ENCODE results near the gene FBXL20.
"Not testable (repeated sequence)": the region's sequence is repeated elsewhere in the genome, so short reads cannot be mapped to it uniquely, and the experiment has no call there.

Gene FBXL20

GRCh38 chr17:39401412-39402243, at the start of gene FBXL20:
TSS of gene FBXL20 (minus strand) at chr17:39401626. CDS start at chr17:39401402, 224 bp downstream.
- DNase-seq: peak; percentile 95

DNA sequence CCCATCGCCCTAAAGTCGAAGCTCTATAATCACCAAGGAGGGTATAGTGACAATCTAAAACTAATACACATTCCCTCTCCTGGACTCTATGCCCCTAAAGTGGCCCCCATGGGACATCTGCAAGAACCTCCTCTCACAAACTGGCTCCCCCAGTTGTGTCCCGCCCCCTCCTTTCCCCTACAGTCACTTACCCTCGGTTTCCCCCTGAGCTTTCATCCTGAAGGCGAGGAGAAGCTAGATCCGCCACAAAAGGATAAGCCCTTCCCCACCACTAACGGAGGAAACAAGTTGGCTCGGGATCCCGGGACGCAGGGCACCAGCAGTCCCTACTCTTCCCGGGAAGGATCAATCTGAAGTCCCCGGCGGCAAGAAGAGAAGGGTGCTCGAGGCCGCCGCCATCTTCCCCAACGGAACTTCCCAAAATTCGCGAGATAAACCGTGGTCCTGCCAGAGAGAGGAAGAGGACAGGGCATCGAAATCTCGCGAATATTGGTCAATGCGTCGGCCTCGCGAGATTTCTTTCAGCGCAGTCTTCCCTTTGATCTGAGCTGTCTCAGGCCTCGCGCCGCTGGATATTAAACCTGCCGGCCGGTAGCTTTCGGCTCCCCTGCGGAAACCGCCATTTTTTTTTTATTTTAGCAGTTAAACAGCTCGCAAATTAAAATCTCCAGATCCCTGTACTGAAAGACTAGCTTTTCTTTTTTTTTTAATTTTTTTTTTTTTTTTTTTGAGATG, 49.6 kb upstream of the FBXL20 start, which contains the start of gene MED1:
MED1 (minus strand) TSS at position 417 of the 735 bp plus-strand sequence; CDS start at position 216, 201 bp downstream.
- DNase-seq: peak; percentile 97

- DNase-seq: no peak
Measured at GRCh38 chr17:39450051-39450450, 48.6 kb upstream of the FBXL20 start.

GRCh38 chr17:39447561-39447960, 46.1 kb upstream of the FBXL20 start:
- DNase-seq: no peak

- no peak for DNase-seq
Measured at GRCh38 chr17:39443326-39443725, 41.9 kb upstream of the FBXL20 start.

DNA sequence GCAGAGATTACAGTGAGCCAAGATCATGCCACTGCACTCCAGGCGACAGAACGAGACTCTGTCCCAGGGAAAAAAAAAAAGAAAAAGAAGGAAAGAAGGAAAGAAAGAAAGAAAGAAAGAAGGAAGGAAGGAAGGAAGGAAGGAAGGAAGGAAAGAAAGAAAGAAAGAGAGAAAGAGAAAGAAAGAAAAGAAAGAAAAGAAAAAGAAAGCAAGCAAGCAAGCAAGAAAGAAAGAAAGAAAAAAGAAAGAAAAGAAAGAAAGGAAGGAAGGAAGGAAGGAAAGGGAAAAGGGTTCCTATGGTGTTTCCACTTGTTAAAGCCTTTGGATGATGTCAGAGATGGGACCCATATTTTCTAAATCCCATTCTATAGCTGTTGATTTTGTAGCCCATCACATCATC, 38.4 kb upstream of the FBXL20 start:
- not testable (repeated sequence) for DNase-seq

DNA sequence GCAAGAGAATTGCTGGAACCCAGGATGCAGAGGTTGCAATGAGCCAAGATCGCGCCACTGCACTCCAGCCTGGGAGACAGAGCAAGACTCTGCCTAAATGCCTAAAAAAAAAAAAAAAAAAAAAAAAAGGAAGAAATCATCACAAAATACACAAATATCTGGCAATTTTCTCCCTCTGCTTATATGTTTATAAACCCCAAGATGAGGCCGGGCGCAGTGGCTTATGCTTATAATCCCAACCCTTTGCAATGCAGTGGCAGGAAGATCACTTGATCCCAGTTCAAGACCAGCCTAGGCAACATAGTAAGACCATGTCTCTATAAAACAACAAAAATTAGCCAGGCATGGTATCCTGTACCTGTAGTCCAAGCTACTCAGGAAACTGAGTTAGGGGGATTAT, 28.2 kb upstream of the FBXL20 start:
- DNase-seq: no peak

GRCh38 chr17:39416141-39416540, 14.7 kb upstream of the FBXL20 start:
- DNase-seq: no peak

DNA sequence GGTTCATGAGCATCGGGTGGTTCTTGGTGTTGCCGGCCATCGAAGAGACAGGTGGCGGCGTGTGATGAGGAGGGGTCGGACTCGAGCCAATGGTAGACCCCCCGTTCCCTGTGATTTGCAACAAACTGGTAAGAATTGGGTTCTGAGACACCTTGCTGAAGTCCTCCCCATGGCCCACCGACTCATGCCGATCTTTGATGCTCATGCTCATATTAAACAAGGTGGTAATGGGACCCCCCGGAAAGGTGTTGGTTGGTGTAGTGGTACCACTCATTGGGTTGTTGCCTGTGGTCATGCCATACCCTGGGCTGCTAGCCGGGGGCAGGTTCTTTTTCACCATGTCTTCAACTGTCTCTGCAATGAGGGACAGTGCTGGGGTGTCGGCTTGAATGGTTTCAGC, 8.9 kb upstream of the FBXL20 start:
- DNase-seq: no peak

GRCh38 chr17:39408360-39408759, 6.9 kb upstream of the FBXL20 start:
- no peak for DNase-seq

GRCh38 chr17:39406951-39407350, 5.5 kb upstream of the FBXL20 start:
- no peak for DNase-seq

- no peak for DNase-seq
Measured at GRCh38 chr17:39405436-39405835, 4.0 kb upstream of the FBXL20 start.

- no peak for DNase-seq
Measured at GRCh38 chr17:39404542-39405378, 3.3 kb upstream of the FBXL20 start.

GRCh38 chr17:39402890-39403605, 1.6 kb upstream of the FBXL20 start:
- no peak for DNase-seq

- DNase-seq: peak; percentile 88
Measured at GRCh38 chr17:39402244-39402889, 941 bp upstream of the FBXL20 start.

DNA sequence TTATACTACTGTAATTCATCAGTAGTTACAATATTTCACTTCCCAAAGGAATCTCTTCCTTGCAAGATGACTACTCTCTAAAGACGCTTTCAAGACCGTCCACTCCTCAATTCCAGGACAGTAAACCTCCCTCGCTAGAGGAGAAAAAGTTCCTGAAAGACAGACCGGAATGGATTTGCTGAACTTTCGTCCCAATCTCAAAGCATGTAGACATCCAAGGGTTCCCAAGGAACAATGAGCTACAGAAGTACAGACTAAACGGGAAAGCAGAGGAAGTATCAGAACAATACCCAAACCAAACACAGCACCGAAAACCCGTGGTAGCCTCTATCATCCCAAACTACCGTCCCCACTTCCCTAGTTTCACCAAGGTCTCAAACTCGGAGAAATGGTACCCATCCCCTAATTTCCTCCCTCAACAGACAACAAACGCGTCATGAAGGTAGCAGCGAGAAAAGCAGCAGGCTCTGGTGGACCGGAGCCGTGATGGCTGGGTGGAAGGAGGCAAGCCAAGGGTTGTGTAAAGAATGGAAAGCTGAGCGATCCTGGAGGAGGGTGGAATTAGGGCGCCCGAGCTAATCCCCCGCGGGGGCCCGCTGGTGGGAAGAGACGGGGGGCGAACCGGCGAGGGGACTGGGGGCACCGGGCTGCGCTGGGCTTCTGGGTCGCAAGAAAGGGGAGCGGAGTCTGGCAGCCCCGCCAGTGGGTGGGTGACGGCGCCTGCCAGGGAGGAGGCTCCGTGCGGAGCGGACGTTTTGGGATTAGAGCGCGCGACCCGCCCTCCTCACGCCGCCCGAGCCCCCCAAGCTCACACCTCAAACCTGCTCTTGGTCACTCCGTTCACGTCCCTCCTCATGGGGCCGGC, 647 bp downstream of the FBXL20 start:
- no peak for DNase-seq

DNA sequence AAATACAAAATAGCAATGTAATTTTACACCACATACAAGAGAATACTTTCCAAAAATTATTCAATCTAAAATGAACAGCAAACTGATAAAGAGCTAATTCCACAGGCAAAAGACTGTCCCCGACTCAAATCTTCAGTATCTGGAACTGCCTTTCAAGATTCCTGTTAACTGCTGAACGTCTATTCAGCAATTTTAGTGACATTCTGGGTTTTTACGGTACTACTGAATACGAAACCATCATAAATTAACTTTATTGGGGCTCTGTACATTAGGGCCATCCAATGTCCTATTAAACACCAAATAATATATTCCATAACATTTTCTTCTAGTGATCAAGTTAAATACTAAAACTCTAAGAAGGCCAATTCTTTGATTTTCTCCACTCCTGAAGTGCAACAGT, 1.6 kb downstream of the FBXL20 start:
- no peak for DNase-seq

- DNase-seq: no peak
Measured at GRCh38 chr17:39393736-39394135, 7.7 kb downstream of the FBXL20 start.

DNA sequence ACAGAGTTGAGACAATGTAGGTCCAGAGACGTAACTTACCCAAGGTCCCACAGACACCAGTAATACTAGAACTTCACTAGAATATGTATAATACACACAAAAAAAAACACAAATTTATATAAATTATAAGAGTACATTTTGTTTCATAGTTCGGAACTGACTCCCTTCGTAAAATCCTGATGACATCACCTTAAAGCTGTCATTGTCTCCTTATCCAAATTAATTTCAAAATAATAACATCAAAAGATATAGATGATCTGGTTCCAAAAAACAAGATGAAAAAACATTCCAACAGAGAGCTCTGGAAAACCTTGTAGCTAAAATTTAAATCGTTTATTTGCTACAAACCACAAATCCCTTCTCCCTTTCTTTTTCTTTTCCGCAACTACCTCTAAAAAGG, 10.0 kb downstream of the FBXL20 start:
- no peak for DNase-seq

GRCh38 chr17:39385040-39385439, 16.4 kb downstream of the FBXL20 start:
- DNase-seq: no peak

DNA sequence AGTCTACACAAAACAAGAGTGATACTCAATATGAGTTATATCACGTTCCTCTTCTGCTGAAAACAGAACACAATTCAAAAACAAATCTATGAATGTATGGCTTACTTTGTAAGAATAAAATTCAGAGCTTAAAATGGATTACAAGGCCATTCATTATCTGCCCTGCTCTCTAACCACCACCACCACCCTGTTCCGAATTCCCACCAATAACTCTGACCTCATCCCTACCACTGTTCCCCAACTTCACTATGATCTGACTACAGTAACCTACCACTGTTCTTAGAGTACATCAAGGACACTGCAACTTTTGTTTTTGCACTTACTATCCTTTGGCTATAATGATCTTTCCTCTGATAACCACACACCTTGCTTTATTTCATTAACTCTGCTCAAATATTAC, 21.3 kb downstream of the FBXL20 start:
- no peak for DNase-seq

All from CD4-positive, alpha-beta T cell treated with Interleukin-12 subunit alpha and Interleukin-12 subunit beta, for 1 hour (primary cell).